Omental fat pad (tissue), 4 donors: Measurements from ENCODE around the gene MMS19. TPM values are rescaled to one million over a fixed set of nuclear protein-coding genes. Genes with fewer than 3 reads are reported as not detected.
A peak's percentile ranks its signal among the peaks of the same experiment; 100 is the strongest.

Experiments
- ATAC-seq: fragments of 150-250 bp; one replicate; pipeline ENCODE4 v1.9.1; 2016; ENCODE audit warnings: mild to moderate bottlenecking, moderate library complexity; ENCODE audit not compliant: low FRiP score
- DNase-seq: peaks from one replicate; pipeline ENCODE4 v3.0.0-alpha.2; 2019; ENCODE audit warnings: low spot score
- total RNA-seq, 4 donors: library from RNA; depleted of rRNA; stranded (reverse); fragments of >200 nt; gene quantifications; one replicate each; pipeline ENCODE4 v1.1.0, GENCODE V29; 2016
- TF ChIP-seq, protein P1 (sequence below), 3 donors: fragments of 450-650 bp; IDR thresholded peaks; one replicate each; pipeline ENCODE4 v1.5.1; 2016 to 2017; ENCODE audit warnings: antibody characterized with exemption in 3 of 3, mild to moderate bottlenecking in 3 of 3, moderate library complexity in 2 of 3

The MMS19 gene
- total RNA-seq, 4 donors from 2014 or later = 44.4 to 117 (median 64.7) TPM

DNA sequence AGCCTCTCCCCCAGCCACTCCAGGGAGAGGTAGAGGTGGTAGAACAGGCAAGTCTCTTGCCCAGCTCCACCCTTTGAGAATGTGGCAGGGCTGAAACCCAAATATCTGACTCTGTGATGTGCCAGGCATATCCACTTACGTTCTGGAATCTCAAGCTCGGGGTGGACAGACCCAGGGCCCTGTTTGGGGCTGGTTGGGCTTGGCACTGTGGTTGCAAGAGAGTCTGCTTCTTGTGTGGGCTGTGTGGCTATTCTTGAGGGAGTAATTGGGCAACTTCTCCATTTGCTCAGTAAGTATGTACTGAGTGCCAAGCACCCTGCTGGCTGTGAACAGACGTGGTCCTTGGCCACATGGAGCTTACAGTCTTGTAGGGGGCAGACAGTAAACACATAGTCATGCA lies 5.2 kb upstream of the MMS19 start:
- ATAC-seq (no peak), DNase-seq (no peak)
- TF ChIP-seq, protein P1, sequence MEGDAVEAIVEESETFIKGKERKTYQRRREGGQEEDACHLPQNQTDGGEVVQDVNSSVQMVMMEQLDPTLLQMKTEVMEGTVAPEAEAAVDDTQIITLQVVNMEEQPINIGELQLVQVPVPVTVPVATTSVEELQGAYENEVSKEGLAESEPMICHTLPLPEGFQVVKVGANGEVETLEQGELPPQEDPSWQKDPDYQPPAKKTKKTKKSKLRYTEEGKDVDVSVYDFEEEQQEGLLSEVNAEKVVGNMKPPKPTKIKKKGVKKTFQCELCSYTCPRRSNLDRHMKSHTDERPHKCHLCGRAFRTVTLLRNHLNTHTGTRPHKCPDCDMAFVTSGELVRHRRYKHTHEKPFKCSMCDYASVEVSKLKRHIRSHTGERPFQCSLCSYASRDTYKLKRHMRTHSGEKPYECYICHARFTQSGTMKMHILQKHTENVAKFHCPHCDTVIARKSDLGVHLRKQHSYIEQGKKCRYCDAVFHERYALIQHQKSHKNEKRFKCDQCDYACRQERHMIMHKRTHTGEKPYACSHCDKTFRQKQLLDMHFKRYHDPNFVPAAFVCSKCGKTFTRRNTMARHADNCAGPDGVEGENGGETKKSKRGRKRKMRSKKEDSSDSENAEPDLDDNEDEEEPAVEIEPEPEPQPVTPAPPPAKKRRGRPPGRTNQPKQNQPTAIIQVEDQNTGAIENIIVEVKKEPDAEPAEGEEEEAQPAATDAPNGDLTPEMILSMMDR (IDR thresholded peaks at IDR 0.05) = no peak

DNA sequence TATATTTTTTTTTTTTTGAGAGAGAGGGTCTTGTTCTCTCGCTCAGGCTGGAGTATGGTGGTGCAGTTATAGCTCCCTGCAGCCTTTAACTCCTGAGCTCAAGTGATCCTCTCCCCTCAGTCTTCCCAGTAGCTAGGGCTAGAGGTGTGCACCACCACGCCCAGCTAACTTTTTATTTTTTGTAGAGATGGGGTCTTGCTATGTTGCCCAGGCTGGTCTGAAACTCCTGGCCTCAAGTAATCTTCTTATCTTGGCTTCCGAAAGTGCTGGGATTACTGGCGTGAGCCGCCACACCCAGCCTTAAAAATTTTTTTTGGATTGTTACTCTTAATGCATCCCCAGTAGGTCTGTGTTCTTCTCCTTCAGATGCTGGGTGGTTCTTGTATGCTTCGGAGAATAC lies 4.7 kb upstream of the MMS19 start:
- TF ChIP-seq, protein P1 (IDR thresholded peaks at IDR 0.05) = no peak
- no peak for ATAC-seq
- DNase-seq = no peak

DNA sequence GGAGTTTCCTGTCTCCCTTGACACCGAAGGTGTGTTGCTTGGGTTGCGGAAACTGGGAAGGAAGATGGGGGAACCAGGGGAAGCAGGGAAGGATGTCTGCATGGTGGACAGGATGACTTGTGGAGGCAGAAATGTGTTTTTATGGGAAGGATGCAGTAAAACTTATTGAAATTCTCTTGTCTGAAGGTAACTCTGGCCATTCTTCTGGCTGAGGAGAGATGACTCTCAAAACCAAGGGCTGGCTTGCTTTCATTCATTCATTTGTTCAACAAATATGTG lies 2.0 kb upstream of the MMS19 start:
- ATAC-seq = no peak
- DNase-seq = no peak
- TF ChIP-seq, protein P1 (IDR thresholded peaks at IDR 0.05) = no peak

DNA sequence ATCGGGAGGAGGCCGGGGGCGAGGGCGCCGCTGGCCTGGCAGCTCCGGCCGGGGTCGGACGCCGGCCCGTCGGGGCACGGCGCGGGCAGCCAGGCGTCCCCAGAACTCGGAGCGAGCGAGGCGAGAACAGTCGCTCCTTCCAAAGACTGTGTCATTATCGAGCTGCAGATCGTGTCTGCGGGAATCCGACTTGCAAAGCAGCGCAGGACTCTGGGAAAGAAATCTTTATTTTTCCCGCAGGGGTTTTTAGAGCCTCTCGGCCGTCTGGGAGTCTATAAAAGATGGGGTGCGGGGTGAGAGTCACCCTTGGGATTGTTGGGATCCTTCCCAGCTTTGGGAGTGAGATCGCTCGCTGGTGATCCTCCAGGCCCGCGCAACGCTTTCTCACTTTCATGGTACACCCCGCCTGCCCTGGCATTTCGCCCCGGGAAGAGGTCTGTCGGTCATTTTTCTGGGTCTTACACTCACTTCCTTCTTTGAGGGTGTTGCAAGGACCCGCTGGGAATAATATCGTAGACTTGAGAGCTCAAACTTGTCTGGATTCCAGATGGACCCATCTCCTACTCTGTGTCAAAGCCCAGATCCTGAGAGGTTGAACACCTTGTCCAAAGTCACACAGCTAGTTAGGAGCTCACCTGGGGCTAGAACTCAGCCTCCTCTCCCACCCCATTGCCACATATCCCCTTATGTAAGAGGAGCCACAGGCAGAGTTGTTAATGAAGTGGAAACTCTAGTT lies 1.5 kb upstream of the MMS19 start:
- ATAC-seq = no peak
- DNase-seq = peak; percentile 55
- TF ChIP-seq, protein P1 (IDR thresholded peaks at IDR 0.05) = no peak

DNA sequence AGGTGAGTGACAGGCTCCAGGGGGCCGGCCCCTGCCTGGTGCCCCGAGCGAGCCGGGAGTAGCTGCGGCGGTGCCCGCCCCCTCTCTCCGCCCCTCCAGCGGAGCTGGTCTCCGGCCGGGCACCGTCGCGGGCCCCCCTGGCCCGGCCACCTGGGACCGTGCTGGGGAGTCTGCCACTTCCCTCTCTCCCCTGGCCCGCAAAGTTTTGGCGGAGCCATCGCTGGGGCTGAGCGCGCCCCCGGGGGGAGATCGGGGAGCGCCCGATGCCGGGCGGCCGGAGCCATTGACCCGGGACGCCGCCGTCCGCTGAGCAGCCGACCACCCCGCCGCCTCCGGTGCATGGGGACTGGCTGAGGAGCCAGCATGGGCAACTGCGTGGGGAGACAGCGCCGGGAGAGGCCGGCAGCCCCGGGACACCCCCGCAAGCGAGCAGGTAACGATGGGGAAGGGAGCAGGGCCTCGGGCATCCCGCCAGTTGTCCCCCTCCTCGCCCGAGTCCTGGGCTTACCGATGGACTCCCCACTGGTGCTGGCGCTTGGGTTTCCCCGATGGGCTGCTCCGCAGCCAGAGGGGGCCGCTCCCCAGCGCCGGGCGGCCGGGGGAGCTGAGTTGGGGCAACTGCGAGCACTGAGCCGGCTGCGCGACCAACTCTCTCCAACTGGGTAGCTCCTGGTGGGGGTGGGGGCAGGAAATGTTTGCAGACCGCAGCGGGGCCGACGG lies 779 bp upstream of the MMS19 start, which contains the start of gene UBTD1:
UBTD1 (plus strand) TSS at position 84 of the 720 bp plus-strand sequence; CDS start at position 364, 280 bp downstream.
- peak; percentile 9 for ATAC-seq
- TF ChIP-seq, protein P1 (IDR thresholded peaks at IDR 0.05) = no peak
- DNase-seq = no peak

DNA sequence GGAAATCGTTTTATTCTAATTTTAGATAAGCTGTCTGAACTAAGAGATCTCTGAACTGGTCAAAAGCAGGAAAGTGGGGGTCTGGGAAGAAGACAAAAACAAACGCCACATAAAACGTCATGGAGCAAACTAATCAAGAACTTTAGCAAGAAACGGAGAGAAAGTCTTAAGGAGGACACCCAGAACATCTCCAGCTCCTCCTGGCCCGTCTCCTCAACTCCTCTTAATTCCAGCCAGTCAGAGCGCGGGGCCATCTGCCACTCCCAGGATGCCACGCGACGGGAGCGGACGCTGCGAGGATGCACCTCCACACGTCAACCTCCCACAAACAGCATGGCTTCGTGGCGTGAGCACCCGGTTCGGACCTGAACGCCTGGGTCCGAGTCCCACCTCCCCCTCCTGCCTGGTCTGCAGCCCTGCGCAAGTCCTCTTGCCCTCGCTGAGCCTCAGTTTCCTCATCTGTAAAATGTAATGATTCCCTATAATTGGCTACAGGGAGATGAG lies 598 bp downstream of the MMS19 start:
- TF ChIP-seq, protein P1 (IDR thresholded peaks at IDR 0.05) = no peak
- peak; percentile 63 for DNase-seq
- peak; percentile 34 for ATAC-seq
